OCI-LY1 (cell line): ENCODE measurements around the gene ALDH3B1.

ENCODE experiments used
- H2AFZ ChIP-seq: fragments of 200-600 bp; sonication (generic), shearing (Covaris generic); 2 replicates; pipeline ENCODE4 v1.6.0; 2014; ENCODE audit warnings: antibody characterized with exemption, mild to moderate bottlenecking, low read length
- H3F3A ChIP-seq: fragments of 200-600 bp; sonication (generic), shearing (Covaris generic); 2 replicates; pipeline ENCODE4 v1.6.0; 2014; ENCODE audit warnings: mild to moderate bottlenecking, antibody characterized with exemption, low read length, moderate library complexity; ENCODE audit not compliant: insufficient read depth
- H3K27ac ChIP-seq: fragments of 200-600 bp; sonication (generic); 2 replicates; pipeline ENCODE4 v1.5.1; 2014; ENCODE audit warnings: low read length, mixed run types, mild to moderate bottlenecking, low read depth; ENCODE audit not compliant: poor library complexity, severe bottlenecking
- H3K27me3 ChIP-seq: fragments of 200-600 bp; sonication (generic); 2 replicates; pipeline ENCODE4 v1.6.0; 2014; ENCODE audit warnings: antibody characterized with exemption, mild to moderate bottlenecking, low read length, moderate library complexity; ENCODE audit not compliant: insufficient read depth
- H3K36me3 ChIP-seq: fragments of 200-600 bp; sonication (generic); 2 replicates; pipeline ENCODE4 v1.6.1; 2014; ENCODE audit warnings: mild to moderate bottlenecking, antibody characterized with exemption, low read length, moderate library complexity, mixed read lengths; ENCODE audit not compliant: insufficient read depth
- H3K4me1 ChIP-seq: fragments of 200-600 bp; sonication (generic); 2 replicates; pipeline ENCODE4 v1.5.1; 2014; ENCODE audit warnings: mild to moderate bottlenecking, low read length, moderate library complexity; ENCODE audit not compliant: insufficient read depth, severe bottlenecking
- H3K4me2 ChIP-seq: fragments of 200-600 bp; sonication (generic), shearing (Covaris generic); 2 replicates; pipeline ENCODE4 v1.6.1; 2014; ENCODE audit warnings: low read length
- H3K4me3 ChIP-seq: fragments of 200-600 bp; sonication (generic); 2 replicates; pipeline ENCODE4 v1.5.1; 2014; ENCODE audit warnings: low read length, low read depth, mild to moderate bottlenecking, mixed read lengths; ENCODE audit not compliant: poor library complexity, severe bottlenecking
- H3K79me2 ChIP-seq: fragments of 200-600 bp; shearing (Covaris generic); 2 replicates; pipeline ENCODE4 v1.6.1; 2016; ENCODE audit warnings: mixed run types, low read length, mixed read lengths; ENCODE audit not compliant: insufficient read depth
- H3K9ac ChIP-seq: fragments of 200-600 bp; sonication (generic), shearing (Covaris generic); 2 replicates; pipeline ENCODE4 v1.6.1; 2014; ENCODE audit warnings: mild to moderate bottlenecking, low read length, mixed read lengths
- H3K9me2 ChIP-seq: fragments of 200-600 bp; sonication (generic), shearing (Covaris generic); 2 replicates; pipeline ENCODE4 v1.6.1; 2014; ENCODE audit warnings: low read depth, mild to moderate bottlenecking, low read length, mixed read lengths
- H3K9me3 ChIP-seq: fragments of 200-600 bp; shearing (Covaris generic); 2 replicates; pipeline ENCODE4 v1.6.1; 2014; ENCODE audit warnings: low read length, mixed read lengths
- H4K20me1 ChIP-seq: fragments of 200-600 bp; sonication (generic), shearing (Covaris generic); 2 replicates; pipeline ENCODE4 v1.6.0; 2016; ENCODE audit warnings: mild to moderate bottlenecking, low read length; ENCODE audit not compliant: insufficient read depth
- EZH2 ChIP-seq: fragments of 200-600 bp; sonication (generic), shearing (Covaris generic); IDR thresholded peaks from 2 replicates; pipeline ENCODE4 v1.8.0; 2017; ENCODE audit warnings: borderline replicate concordance, mixed run types, mild to moderate bottlenecking, antibody characterized with exemption, low read length, moderate library complexity, mixed read lengths
- TF ChIP-seq, protein P1 (sequence below): fragments of 200-600 bp; sonication (generic), shearing (Covaris generic); IDR thresholded peaks from 2 replicates; pipeline ENCODE4 v1.5.1; 2017; ENCODE audit warnings: mild to moderate bottlenecking, antibody characterized with exemption, low read length, moderate library complexity, mixed read lengths

The ALDH3B1 gene

DNA sequence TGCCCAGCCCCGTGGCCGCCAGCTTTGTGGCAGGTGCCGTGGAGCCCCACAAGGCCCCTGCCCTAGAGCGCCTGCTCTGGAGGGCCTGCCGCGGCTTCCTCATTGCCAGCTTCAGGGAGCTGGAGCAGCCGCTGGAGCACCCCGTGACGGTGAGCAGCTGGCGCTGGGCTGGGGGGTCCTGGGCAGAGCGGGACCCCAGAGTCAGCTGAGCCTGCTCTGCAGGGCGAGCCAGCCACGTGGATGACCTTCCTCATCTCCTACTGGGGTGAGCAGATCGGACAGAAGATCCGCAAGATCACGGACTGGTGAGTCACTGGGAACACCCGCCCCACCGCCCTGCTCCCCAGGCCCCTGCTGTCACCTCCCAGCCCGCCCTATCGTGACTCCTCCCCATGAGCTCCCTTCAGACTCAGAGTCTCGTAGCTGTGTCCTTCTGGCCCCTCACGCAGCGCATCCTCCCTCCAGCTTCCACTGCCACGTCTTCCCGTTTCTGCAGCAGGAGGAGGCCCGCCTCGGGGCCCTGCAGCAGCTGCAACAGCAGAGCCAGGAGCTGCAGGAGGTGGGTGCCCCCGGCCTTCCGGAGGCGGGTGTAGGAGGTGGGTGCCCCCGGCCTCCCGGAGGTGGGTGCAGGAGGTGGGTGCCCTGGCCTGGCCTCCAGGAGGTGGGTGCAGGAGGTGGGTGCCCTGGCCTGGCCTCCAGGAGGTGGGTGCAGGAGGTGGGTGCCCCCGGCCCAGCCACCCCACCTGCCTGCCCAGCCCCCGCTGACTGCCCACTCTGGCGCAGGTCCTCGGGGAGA, 33.4 kb downstream of the ALDH3B1 start:
- Histone ChIP-seq H3K9me2 (no peaks in the 10 kb centered on the region), H3K27me3 (no peaks in the 10 kb centered on the region), H3K4me1 (peaks cover 41% of the 10 kb centered on the region), H3F3A (no peaks in the 10 kb centered on the region), H3K4me2 (no peak overlapping the region; the same call in 1 of the 2 replicates), H3K27ac (no peak overlapping the region), H3K4me3 (no peak overlapping the region), H3K79me2 (no peaks in the 10 kb centered on the region), H2AFZ (no peak overlapping the region), H3K36me3 (peaks cover 46% of the 10 kb centered on the region), H3K9me3 (no peaks in the 10 kb centered on the region), H4K20me1 (no peaks in the 10 kb centered on the region), H3K9ac (no peak overlapping the region)
- TF ChIP-seq EZH2 = no peak
- TF ChIP-seq, protein P1, sequence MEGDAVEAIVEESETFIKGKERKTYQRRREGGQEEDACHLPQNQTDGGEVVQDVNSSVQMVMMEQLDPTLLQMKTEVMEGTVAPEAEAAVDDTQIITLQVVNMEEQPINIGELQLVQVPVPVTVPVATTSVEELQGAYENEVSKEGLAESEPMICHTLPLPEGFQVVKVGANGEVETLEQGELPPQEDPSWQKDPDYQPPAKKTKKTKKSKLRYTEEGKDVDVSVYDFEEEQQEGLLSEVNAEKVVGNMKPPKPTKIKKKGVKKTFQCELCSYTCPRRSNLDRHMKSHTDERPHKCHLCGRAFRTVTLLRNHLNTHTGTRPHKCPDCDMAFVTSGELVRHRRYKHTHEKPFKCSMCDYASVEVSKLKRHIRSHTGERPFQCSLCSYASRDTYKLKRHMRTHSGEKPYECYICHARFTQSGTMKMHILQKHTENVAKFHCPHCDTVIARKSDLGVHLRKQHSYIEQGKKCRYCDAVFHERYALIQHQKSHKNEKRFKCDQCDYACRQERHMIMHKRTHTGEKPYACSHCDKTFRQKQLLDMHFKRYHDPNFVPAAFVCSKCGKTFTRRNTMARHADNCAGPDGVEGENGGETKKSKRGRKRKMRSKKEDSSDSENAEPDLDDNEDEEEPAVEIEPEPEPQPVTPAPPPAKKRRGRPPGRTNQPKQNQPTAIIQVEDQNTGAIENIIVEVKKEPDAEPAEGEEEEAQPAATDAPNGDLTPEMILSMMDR = no peak

DNA sequence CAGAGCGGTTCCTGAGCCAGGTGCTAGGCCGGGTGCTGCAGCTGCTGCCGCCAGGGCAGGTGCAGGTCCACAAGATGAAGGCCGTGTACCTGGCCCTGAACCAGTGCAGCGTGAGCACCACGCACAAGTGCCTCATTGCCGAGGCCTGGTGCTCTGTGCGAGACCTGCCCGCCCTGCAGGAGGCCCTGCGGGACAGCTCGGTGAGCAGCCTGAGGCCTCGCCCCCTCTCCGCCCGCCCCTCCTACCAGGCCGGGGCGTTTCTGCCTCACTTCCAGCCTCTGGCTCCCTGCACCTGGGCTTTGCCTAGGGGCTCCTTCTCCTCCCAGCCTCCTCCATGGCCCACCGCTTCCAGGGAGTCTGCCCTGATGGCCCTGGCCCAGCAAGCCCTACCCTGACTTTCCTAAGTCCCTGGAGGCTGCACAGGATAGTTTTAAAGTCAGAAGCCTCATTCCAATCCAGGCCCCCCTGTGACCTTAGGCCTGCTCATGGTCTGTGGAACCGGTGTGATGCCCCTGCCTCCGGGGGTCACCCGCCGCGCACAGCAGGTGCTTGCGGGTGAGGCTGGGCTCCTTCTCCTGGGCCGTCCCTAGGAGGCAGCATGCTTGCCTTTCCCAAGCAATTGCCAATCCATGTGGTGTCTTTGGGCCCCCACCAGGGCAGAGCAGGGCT, 34.2 kb downstream of the ALDH3B1 start:
- Histone ChIP-seq H2AFZ (no peak overlapping the region), H3K9ac (no peak overlapping the region), H3K36me3 (peaks cover 53% of the 10 kb centered on the region), H3K9me3 (no peaks in the 10 kb centered on the region), H3K4me3 (no peak overlapping the region), H3F3A (no peaks in the 10 kb centered on the region), H4K20me1 (no peaks in the 10 kb centered on the region), H3K4me2 (no peak overlapping the region), H3K27ac (no peak overlapping the region), H3K9me2 (no peaks in the 10 kb centered on the region), H3K4me1 (peaks cover 38% of the 10 kb centered on the region), H3K79me2 (no peaks in the 10 kb centered on the region), H3K27me3 (no peaks in the 10 kb centered on the region)
- TF ChIP-seq, protein P1 = no peak
- no peak for TF ChIP-seq EZH2

DNA sequence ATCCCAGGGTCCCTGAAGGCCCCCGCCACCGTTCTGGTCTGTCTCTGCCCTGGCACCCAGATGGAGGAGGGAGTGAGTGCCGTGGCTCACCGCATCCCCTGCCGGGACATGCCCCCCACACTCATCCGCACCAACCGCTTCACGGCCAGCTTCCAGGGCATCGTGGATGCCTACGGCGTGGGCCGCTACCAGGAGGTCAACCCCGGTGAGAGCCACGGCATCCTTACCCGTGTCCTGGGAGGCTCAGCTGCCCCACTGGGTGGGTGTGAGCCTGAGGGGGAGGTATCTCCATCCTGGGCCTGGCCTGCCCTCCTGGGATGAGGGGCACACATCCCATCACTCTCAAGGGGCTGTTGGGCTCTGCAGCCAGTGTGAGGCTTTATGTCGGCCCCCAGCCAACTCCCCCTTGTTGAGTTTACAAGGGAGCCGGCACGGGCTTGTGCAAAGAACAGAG, 34.8 kb downstream of the ALDH3B1 start:
- Histone ChIP-seq H3K79me2 (no peaks in the 10 kb centered on the region), H3K27me3 (no peaks in the 10 kb centered on the region), H3F3A (no peaks in the 10 kb centered on the region), H2AFZ (no peak overlapping the region), H3K27ac (no peak overlapping the region), H3K36me3 (peaks cover 59% of the 10 kb centered on the region), H4K20me1 (no peaks in the 10 kb centered on the region), H3K9ac (no peak overlapping the region), H3K4me3 (no peak overlapping the region), H3K4me2 (no peak overlapping the region), H3K4me1 (peaks cover 35% of the 10 kb centered on the region), H3K9me3 (no peaks in the 10 kb centered on the region), H3K9me2 (no peaks in the 10 kb centered on the region)
- TF ChIP-seq, protein P1 = no peak
- TF ChIP-seq EZH2 = no peak
